ENCODE data around the gene TAC4. TPM values are rescaled to one million over a fixed set of nuclear protein-coding genes. Genes with fewer than 3 reads are reported as not detected.

TAC4 gene
- total RNA-seq, 1 donor from 2014 or later = not detected

- TF ChIP-seq CTCF (conservative IDR thresholded peaks at IDR 0.05) = no peak
- no peaks in the 10 kb centered on the region for H3K27me3 Mint-ChIP-seq (ENCODE audit: low read depth)
- H3K4me3 Mint-ChIP-seq = peak within 1 kb of the TSS; percentile 93
- H3K27ac Mint-ChIP-seq (ENCODE audit: unreplicated experiment) = peak within 1 kb of the TSS; percentile 98
- no peaks in the 10 kb centered on the region for H3K9me3 Mint-ChIP-seq
- H3K36me3 Mint-ChIP-seq (ENCODE audit: low read depth) = no peaks in the 10 kb centered on the region
- peaks cover 35% of the 10 kb centered on the region for H3K4me1 Mint-ChIP-seq
- DNase-seq (ENCODE audit: low read depth, low spot score) = peak; percentile 93
Observed at GRCh38 chr17:49788478-49789242, 59.2 kb downstream of the TAC4 start, which contains the start of gene KAT7. TSS of gene KAT7 (plus strand) at chr17:49788681. CDS start at chr17:49788835, 154 bp downstream.

Other genes with a start within 250 kb of the TAC4 start
- 51.9 and 60.3 TPM in 2 replicates for gene SPOP, start 170.0 kb downstream of the TAC4 start, total RNA-seq
- 78.7 and 89.6 TPM in 2 replicates for gene SLC35B1, start 140.1 kb downstream of the TAC4 start, total RNA-seq
- 13.6 and 17.0 TPM in 2 replicates for gene FAM117A, start 83.9 kb downstream of the TAC4 start, total RNA-seq
- gene KAT7, start 59.4 kb downstream of the TAC4 start, total RNA-seq = 93.5 and 99.7 TPM in 2 replicates
- 0.49 and 0.61 TPM in 2 replicates for gene DLX4, start 121.1 kb upstream of the TAC4 start, total RNA-seq
- gene DLX3, start 147.2 kb upstream of the TAC4 start, total RNA-seq = 0.41 and 1.0 TPM in 2 replicates
- gene ITGA3, start 208.0 kb upstream of the TAC4 start, total RNA-seq = 4.5 and 4.8 TPM in 2 replicates
- gene PDK2, start 247.3 kb upstream of the TAC4 start, total RNA-seq = 21.6 and 24.6 TPM in 2 replicates

All from neural crest cell (in vitro differentiated cells).